Femur (tissue), 1 donor: ENCODE measurements around the gene PCDHGA8.
"Not testable (repeated sequence)": the region's sequence is repeated elsewhere in the genome, so short reads cannot be mapped to it uniquely, and the experiment has no call there.

Experiments used
- DNase-seq: peaks from one replicate; pipeline ENCODE4 v3.0.0-alpha.2; 2017

The PCDHGA8 gene

GRCh38 chr5:141392429-141393198, at the start of gene PCDHGA8:
PCDHGA8 (plus strand) TSS chr5:141392633; CDS start chr5:141392814, 181 bp downstream.
- DNase-seq = no peak

GRCh38 chr5:141342773-141343172, 49.7 kb upstream of the PCDHGA8 start:
- DNase-seq = no peak

- no peak for DNase-seq
Observed at GRCh38 chr5:141343242-141343952, 49.0 kb upstream of the PCDHGA8 start, which contains the start of gene PCDHGA3. PCDHGA3 (plus strand) TSS chr5:141343829; CDS start chr5:141344034, 205 bp downstream.

GRCh38 chr5:141343953-141344463, 48.4 kb upstream of the PCDHGA8 start:
- no peak for DNase-seq

- no peak for DNase-seq
Observed at GRCh38 chr5:141345327-141345726, 47.1 kb upstream of the PCDHGA8 start.

- DNase-seq = not testable (repeated sequence)
Observed at GRCh38 chr5:141346017-141346416, 46.4 kb upstream of the PCDHGA8 start.

GRCh38 chr5:141349917-141350619, 42.4 kb upstream of the PCDHGA8 start, which contains the start of gene PCDHGB1:
PCDHGB1 (plus strand) TSS chr5:141350099; CDS start chr5:141350261, 162 bp downstream.
- no peak for DNase-seq

GRCh38 chr5:141351591-141351990, 40.8 kb upstream of the PCDHGA8 start:
- no peak for DNase-seq

- DNase-seq = no peak
Observed at GRCh38 chr5:141354900-141355469, 37.4 kb upstream of the PCDHGA8 start, which contains the start of gene PCDHGA4. PCDHGA4 (plus strand) TSS chr5:141355021; CDS start chr5:141355108, 87 bp downstream.

- no peak for DNase-seq
Observed at GRCh38 chr5:141355641-141356040, 36.8 kb upstream of the PCDHGA8 start.

GRCh38 chr5:141356133-141356532, 36.3 kb upstream of the PCDHGA8 start:
- no peak for DNase-seq

GRCh38 chr5:141356950-141357349, 35.5 kb upstream of the PCDHGA8 start:
- no peak for DNase-seq

- DNase-seq = no peak
Observed at GRCh38 chr5:141359790-141360426, 32.5 kb upstream of the PCDHGA8 start, which contains the start of gene PCDHGB2. PCDHGB2 (plus strand) TSS chr5:141359994; CDS start chr5:141360136, 142 bp downstream.

GRCh38 chr5:141360685-141361084, 31.7 kb upstream of the PCDHGA8 start:
- no peak for DNase-seq

GRCh38 chr5:141362719-141363118, 29.7 kb upstream of the PCDHGA8 start:
- no peak for DNase-seq

GRCh38 chr5:141363952-141364660, 28.3 kb upstream of the PCDHGA8 start, which contains the start of gene PCDHGA5:
PCDHGA5 (plus strand) TSS chr5:141364162; CDS start chr5:141364331, 169 bp downstream.
- DNase-seq = no peak

GRCh38 chr5:141366016-141366896, 26.2 kb upstream of the PCDHGA8 start:
- no peak for DNase-seq

GRCh38 chr5:141369994-141370848, 22.2 kb upstream of the PCDHGA8 start, which contains the start of gene PCDHGB3:
PCDHGB3 (plus strand) TSS chr5:141370242; CDS start chr5:141370395, 153 bp downstream.
- DNase-seq = no peak
